ENCODE measurements around the gene SNX3. TPM values are rescaled to one million over a fixed set of nuclear protein-coding genes. Genes with fewer than 3 reads are reported as not detected.
"Not testable (repeated sequence)": the region's sequence is repeated elsewhere in the genome, so short reads cannot be mapped to it uniquely, and the experiment has no call there.

Gene SNX3
- total and polyA plus RNA-seq, 9 donors: 140 to 437 (median 180) TPM

DNA sequence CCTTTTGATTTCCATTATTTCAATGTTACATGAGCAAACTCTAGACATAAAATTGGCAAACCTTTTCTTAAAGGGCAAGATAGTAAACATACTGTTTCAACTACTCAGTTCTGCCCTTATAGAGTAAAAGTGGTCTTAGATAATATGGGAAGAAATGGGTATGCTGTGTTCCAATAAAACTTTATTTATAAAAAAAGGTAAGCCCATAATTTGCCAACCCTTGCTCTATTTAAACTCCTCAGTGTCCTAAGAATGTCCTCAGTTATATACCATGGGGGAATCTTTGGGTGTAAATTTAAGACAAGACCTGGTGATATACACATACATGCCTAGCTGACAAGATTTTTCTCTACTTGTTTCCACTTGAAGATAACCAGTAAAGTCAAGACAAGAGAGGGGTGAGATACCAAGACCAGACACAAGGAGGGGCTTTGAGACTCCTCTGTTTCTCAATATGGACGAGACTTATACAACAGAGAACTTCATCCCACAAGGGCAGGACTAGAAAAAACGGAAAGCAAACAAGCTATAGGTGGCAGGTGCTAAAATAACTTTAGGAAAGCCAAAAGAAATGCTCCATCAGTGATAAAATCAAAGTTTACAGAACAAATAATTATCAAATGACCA, 10.5 kb downstream of the SNX3 start:
- no peak for TF ChIP-seq POLR2A (IDR thresholded peaks at IDR 0.05)
- intact Hi-C loops (cut with DNase I): no loop called here
- WGBS, 3 donors: 86 to 87% (median 87%) methylated on average over 2 of the region's 2 CpGs
- Histone ChIP-seq H3K27me3 (no peaks in the 10 kb centered on the region), H3K27ac (no peak overlapping the region), H3K36me3 (no peaks in the 10 kb centered on the region), H3K9me3 (no peaks in the 10 kb centered on the region), H3K4me1 (ENCODE audit: insufficient read depth) (peaks cover 7% of the 10 kb centered on the region), H3K4me3 (no peak overlapping the region)
- no peak for DNase-seq

DNA sequence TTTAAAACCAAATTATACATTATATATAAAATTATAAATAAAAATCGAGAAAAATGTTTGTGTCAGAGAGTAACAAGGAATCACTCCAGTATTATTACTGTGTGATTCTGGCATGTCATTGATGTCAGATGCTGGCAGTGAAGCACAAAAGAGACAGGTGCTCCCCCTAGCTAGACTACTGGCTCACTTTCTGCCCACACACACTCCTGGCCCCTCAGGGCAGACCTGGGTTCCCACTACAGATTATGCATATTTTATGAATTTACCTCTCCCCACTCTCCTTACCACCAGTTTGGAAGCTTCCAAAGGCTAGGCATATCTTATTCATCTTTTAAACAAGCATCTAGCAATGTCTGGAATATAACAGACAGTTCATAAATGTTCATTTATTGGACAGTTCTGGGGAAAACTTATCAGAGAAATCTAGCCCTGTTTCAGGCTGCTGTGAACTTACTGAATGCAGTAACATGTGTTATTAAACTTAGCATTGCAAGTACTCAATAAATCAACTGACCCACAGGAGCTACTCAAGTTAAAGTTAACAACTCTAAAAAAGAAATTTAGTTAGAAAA, 12.8 kb downstream of the SNX3 start:
- Histone ChIP-seq H3K9me3 (no peaks in the 10 kb centered on the region), H3K27me3 (no peaks in the 10 kb centered on the region), H3K27ac (no peak overlapping the region), H3K4me1 (ENCODE audit: insufficient read depth) (peaks cover 7% of the 10 kb centered on the region), H3K4me3 (no peak overlapping the region), H3K36me3 (no peaks in the 10 kb centered on the region)
- DNase-seq: no peak
- intact Hi-C loops (cut with DNase I): no loop called here
- 92 to 94% (median 93%) methylated on average over 1 of the region's 1 CpG for WGBS, 3 donors
- TF ChIP-seq, protein P1, sequence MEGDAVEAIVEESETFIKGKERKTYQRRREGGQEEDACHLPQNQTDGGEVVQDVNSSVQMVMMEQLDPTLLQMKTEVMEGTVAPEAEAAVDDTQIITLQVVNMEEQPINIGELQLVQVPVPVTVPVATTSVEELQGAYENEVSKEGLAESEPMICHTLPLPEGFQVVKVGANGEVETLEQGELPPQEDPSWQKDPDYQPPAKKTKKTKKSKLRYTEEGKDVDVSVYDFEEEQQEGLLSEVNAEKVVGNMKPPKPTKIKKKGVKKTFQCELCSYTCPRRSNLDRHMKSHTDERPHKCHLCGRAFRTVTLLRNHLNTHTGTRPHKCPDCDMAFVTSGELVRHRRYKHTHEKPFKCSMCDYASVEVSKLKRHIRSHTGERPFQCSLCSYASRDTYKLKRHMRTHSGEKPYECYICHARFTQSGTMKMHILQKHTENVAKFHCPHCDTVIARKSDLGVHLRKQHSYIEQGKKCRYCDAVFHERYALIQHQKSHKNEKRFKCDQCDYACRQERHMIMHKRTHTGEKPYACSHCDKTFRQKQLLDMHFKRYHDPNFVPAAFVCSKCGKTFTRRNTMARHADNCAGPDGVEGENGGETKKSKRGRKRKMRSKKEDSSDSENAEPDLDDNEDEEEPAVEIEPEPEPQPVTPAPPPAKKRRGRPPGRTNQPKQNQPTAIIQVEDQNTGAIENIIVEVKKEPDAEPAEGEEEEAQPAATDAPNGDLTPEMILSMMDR (IDR thresholded peaks at IDR 0.05): no peak
- TF ChIP-seq EP300 (IDR thresholded peaks at IDR 0.05) (no peak), POLR2A (IDR thresholded peaks at IDR 0.05) (no peak)

DNA sequence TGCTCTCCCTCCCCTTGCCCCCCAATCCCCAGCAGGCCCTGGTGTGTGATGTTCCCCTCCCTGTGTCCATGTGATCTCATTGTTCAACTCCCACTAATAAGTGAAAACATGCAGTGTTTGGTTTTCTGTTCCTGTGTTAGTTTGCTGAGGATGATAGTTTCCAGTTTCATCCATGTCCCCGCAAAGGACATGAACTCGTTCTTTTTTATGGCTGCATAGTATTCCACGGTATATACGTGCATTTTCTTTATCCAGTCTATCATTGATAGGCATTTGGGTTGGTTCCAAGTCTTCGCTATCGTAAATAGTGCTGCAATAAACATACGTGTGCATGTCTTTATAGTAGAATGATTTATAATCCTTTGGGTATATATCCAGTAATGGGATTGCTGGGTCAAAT, 15.7 kb downstream of the SNX3 start:
- DNase-seq; H3K36me3 ChIP-seq; intact Hi-C loops (cut with DNase I); H3K27ac ChIP-seq; H3K4me3 ChIP-seq; H3K4me1 ChIP-seq (ENCODE audit: insufficient read depth); H3K27me3 ChIP-seq; H3K9me3 ChIP-seq: not testable (repeated sequence)
- WGBS, 3 donors: 90 to 98% (median 97%) methylated on average over 7 of the region's 7 CpGs

DNA sequence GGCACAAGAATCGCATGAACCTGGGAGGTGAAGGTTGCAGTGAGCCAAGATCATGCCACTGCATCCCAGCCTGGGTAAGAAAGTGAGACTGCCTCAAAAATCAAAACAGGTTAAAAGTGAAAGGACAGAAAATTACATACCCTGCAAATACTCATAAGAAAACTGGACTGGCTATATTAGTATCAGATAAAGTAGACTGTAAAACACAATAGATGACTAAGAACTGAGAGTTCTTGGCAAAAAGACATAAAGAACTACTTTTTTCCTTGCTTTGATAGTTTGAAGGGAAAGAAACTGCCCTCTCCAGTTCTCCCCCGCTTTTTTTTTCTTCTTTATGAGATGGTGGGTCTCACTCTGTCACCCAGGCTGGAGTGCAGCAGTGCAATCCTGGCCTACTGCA, 17.0 kb downstream of the SNX3 start:
- Histone ChIP-seq H3K36me3 (no peaks in the 10 kb centered on the region), H3K4me1 (ENCODE audit: insufficient read depth) (no peaks in the 10 kb centered on the region), H3K4me3 (no peak overlapping the region), H3K27ac (no peak overlapping the region), H3K27me3 (no peaks in the 10 kb centered on the region), H3K9me3 (no peaks in the 10 kb centered on the region)
- TF ChIP-seq POLR2A (IDR thresholded peaks at IDR 0.05) (no peak), EP300 (IDR thresholded peaks at IDR 0.05) (no peak)
- DNase-seq: no peak
- intact Hi-C loops (cut with DNase I): no loop called here
- 92 to 97% (median 94%) methylated on average over 2 of the region's 2 CpGs for WGBS, 3 donors

DNA sequence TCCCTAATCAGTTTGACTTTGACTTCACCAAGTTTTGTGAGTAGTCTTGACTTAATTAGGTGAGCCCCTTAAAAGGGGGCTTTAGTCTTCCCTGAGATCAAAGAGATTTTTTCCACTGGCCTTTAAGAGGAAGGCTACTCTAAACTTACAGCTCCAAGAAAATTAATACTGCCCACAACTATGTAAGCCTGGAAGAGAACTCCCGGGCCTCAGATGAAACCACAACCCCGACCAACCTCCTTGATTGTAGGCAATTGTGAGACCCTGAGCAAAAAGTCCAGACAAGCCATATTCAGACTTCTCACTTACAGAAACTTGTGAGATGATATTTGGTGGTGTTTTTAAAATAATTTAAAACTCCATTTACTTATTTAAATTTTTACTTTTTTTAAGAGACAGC, 18.1 kb downstream of the SNX3 start:
- H3K4me3 ChIP-seq: no peak overlapping the region
- no peaks in the 10 kb centered on the region for H3K9me3 ChIP-seq
- no peak overlapping the region for H3K27ac ChIP-seq
- no peaks in the 10 kb centered on the region for H3K36me3 ChIP-seq
- intact Hi-C loops (cut with DNase I): no loop called here
- H3K4me1 ChIP-seq (ENCODE audit: insufficient read depth): no peaks in the 10 kb centered on the region
- TF ChIP-seq, protein P1 (IDR thresholded peaks at IDR 0.05): no peak
- TF ChIP-seq EP300 (IDR thresholded peaks at IDR 0.05) (no peak), POLR2A (IDR thresholded peaks at IDR 0.05) (no peak)
- no peaks in the 10 kb centered on the region for H3K27me3 ChIP-seq
- DNase-seq: no peak
- WGBS, 3 donors: 98% methylated on average over 2 of the region's 2 CpGs

DNA sequence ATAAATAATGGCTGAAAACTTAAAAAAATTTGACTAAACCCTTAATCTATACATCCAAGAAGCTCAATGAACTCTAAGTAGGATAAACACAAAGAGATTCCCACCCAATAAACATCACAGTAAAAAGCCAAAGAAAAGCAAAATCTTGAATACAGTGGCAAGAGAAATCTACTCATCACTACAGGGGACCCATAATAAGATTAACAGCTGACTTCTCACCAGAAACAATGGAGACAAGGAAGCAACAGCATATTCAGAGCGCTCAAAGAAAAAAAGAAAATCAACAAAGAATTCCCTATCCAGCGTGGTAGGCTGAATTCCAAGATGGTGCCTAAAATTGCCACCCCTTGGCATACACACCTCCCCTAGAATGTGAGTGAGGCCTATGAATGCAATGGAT, 18.6 kb downstream of the SNX3 start:
- Histone ChIP-seq H3K9me3 (no peaks in the 10 kb centered on the region), H3K27ac (no peak overlapping the region), H3K36me3 (no peaks in the 10 kb centered on the region), H3K4me3 (no peak overlapping the region), H3K4me1 (ENCODE audit: insufficient read depth) (no peaks in the 10 kb centered on the region), H3K27me3 (no peaks in the 10 kb centered on the region)
- no peak for DNase-seq
- TF ChIP-seq POLR2A (IDR thresholded peaks at IDR 0.05): no peak
- TF ChIP-seq EP300 (IDR thresholded peaks at IDR 0.05): no peak
- TF ChIP-seq, protein P1 (IDR thresholded peaks at IDR 0.05): no peak
- intact Hi-C loops (cut with DNase I): no loop called here
- 98 to 100% (median 98%) methylated on average over 2 of the region's 2 CpGs for WGBS, 3 donors
